Measurements from ENCODE around the gene SLC22A23.

SLC22A23 gene

GRCh38 chr6:3372184-3372846 is 84.5 kb downstream of the SLC22A23 start:
- no peak for TF ChIP-seq EP300 (IDR thresholded peaks at IDR 0.05; ENCODE audit: borderline replicate concordance)
- TF ChIP-seq NFIC (IDR thresholded peaks at IDR 0.05): no peak
- TF ChIP-seq CEBPB (IDR thresholded peaks at IDR 0.05): no peak
- no peak for TF ChIP-seq REST (IDR thresholded peaks at IDR 0.05; ENCODE audit: low read depth)
- TF ChIP-seq FOXM1 (IDR thresholded peaks at IDR 0.05; ENCODE audit: borderline replicate concordance, low read depth): no peak
- TF ChIP-seq RAD21 (IDR thresholded peaks at IDR 0.05; ENCODE audit: low read depth): no peak
- TF ChIP-seq CREB1 (IDR thresholded peaks at IDR 0.05; ENCODE audit: low read depth): no peak
- no peak for TF ChIP-seq TEAD4 (IDR thresholded peaks at IDR 0.05)

- no peak for TF ChIP-seq NFIC (IDR thresholded peaks at IDR 0.05)
- TF ChIP-seq EP300 (IDR thresholded peaks at IDR 0.05; ENCODE audit: borderline replicate concordance): no peak
- TF ChIP-seq TCF12 (IDR thresholded peaks at IDR 0.05; ENCODE audit: low read depth): no peak
- TF ChIP-seq YY1 (IDR thresholded peaks at IDR 0.05; ENCODE audit: low read depth): no peak
- TF ChIP-seq MAX (IDR thresholded peaks at IDR 0.05): no peak
- TF ChIP-seq CEBPB (IDR thresholded peaks at IDR 0.05): no peak
- no peak for TF ChIP-seq EGR1 (IDR thresholded peaks at IDR 0.05)
- TF ChIP-seq RAD21 (IDR thresholded peaks at IDR 0.05; ENCODE audit: low read depth): no peak
- no peak for TF ChIP-seq REST (IDR thresholded peaks at IDR 0.05; ENCODE audit: low read depth)
- TF ChIP-seq TEAD4 (IDR thresholded peaks at IDR 0.05): no peak
- TF ChIP-seq, protein P1, sequence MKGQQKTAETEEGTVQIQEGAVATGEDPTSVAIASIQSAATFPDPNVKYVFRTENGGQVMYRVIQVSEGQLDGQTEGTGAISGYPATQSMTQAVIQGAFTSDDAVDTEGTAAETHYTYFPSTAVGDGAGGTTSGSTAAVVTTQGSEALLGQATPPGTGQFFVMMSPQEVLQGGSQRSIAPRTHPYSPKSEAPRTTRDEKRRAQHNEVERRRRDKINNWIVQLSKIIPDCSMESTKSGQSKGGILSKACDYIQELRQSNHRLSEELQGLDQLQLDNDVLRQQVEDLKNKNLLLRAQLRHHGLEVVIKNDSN (IDR thresholded peaks at IDR 0.05): no peak
- no peak for TF ChIP-seq TAF1 (IDR thresholded peaks at IDR 0.05; ENCODE audit: low read depth)
- no peak for TF ChIP-seq CREB1 (IDR thresholded peaks at IDR 0.05; ENCODE audit: low read depth)
- TF ChIP-seq ZBTB7A (IDR thresholded peaks at IDR 0.05; ENCODE audit: low read depth): no peak
- TF ChIP-seq FOXM1 (IDR thresholded peaks at IDR 0.05; ENCODE audit: borderline replicate concordance, low read depth): no peak
Measured at GRCh38 chr6:3371222-3371949, 85.5 kb downstream of the SLC22A23 start.

DNA sequence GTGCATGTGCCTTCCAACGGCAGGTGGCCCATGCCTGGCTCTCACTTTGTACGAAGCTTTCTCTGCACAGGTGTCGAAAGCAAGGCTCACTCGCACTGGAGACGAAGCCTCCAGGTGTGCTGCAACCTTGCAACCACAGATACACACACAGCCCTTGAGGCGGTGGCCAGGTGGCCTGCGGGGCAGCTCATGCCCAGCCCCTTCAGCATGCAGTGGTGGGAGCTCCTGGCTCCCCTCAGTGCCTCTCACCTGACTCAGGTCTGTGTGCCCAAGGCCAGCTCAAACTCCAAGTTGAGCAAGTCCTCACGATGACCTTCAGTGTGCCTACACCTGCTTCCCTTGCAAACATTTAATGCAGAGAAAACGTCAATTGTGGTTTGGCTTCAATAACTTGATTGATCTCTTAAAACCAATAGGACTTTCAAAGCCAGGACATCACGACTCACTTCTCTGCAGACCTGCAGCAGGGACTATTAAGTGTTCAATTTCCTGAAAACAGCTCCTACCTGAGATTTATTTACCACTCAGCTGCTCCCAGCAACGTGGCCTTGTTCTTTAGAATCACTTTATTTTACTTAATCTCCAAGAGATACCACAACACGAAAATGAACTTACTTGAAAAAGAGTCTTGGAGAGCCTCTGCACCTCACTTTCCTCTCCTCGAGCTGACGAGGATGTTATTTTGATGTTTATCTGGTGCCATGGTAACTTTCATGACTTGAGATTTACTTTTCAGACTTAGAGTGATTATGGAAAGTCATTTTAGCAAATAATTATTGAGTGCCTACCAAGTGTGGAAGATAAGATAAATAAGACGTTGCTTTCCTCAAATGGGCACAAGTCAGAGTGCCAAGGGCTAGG is 86.3 kb downstream of the SLC22A23 start:
- no peak for TF ChIP-seq FOXM1 (IDR thresholded peaks at IDR 0.05; ENCODE audit: borderline replicate concordance, low read depth)
- TF ChIP-seq CREB1 (IDR thresholded peaks at IDR 0.05; ENCODE audit: low read depth): no peak
- no peak for TF ChIP-seq ZBTB7A (IDR thresholded peaks at IDR 0.05; ENCODE audit: low read depth)
- TF ChIP-seq TEAD4 (IDR thresholded peaks at IDR 0.05): no peak
- no peak for TF ChIP-seq MAX (IDR thresholded peaks at IDR 0.05)
- TF ChIP-seq EP300 (IDR thresholded peaks at IDR 0.05; ENCODE audit: borderline replicate concordance): no peak
- TF ChIP-seq CEBPB (IDR thresholded peaks at IDR 0.05): no peak

GRCh38 chr6:3369985-3370360 is 86.9 kb downstream of the SLC22A23 start:
- no peak for TF ChIP-seq EP300 (IDR thresholded peaks at IDR 0.05; ENCODE audit: borderline replicate concordance)
- TF ChIP-seq FOXM1 (IDR thresholded peaks at IDR 0.05; ENCODE audit: borderline replicate concordance, low read depth): no peak
- no peak for TF ChIP-seq ZBTB7A (IDR thresholded peaks at IDR 0.05; ENCODE audit: low read depth)
- TF ChIP-seq TAF1 (IDR thresholded peaks at IDR 0.05; ENCODE audit: low read depth): no peak
- TF ChIP-seq RAD21 (IDR thresholded peaks at IDR 0.05; ENCODE audit: low read depth): no peak
- no peak for TF ChIP-seq CREB1 (IDR thresholded peaks at IDR 0.05; ENCODE audit: low read depth)
- no peak for TF ChIP-seq NFIC (IDR thresholded peaks at IDR 0.05)
- no peak for TF ChIP-seq MAX (IDR thresholded peaks at IDR 0.05)
- no peak for TF ChIP-seq REST (IDR thresholded peaks at IDR 0.05; ENCODE audit: low read depth)
- no peak for TF ChIP-seq TEAD4 (IDR thresholded peaks at IDR 0.05)
- no peak for TF ChIP-seq YY1 (IDR thresholded peaks at IDR 0.05; ENCODE audit: low read depth)
